Glomerular endothelial cell (primary cell): ENCODE data around the gene MBD3L3. TPM values are rescaled to one million over a fixed set of nuclear protein-coding genes. Genes with fewer than 3 reads are reported as not detected.
"Not testable (repeated sequence)": the region's sequence is repeated elsewhere in the genome, so short reads cannot be mapped to it uniquely, and the experiment has no call there.

ENCODE experiments used
- DNase-seq: peaks from one replicate; pipeline ENCODE4 v3.0.0-alpha.2; 2011; ENCODE audit warnings: low read depth, low spot score; ENCODE audit errors: extremely low read depth
- total RNA-seq: library from RNA; depleted of rRNA; stranded (reverse); fragments of >200 nt; gene quantifications from 2 replicates; pipeline ENCODE4 v1.2.3, GENCODE V29; 2015

The MBD3L3 gene
- total RNA-seq, 1 donor from 2014 or later, result not detected

DNA sequence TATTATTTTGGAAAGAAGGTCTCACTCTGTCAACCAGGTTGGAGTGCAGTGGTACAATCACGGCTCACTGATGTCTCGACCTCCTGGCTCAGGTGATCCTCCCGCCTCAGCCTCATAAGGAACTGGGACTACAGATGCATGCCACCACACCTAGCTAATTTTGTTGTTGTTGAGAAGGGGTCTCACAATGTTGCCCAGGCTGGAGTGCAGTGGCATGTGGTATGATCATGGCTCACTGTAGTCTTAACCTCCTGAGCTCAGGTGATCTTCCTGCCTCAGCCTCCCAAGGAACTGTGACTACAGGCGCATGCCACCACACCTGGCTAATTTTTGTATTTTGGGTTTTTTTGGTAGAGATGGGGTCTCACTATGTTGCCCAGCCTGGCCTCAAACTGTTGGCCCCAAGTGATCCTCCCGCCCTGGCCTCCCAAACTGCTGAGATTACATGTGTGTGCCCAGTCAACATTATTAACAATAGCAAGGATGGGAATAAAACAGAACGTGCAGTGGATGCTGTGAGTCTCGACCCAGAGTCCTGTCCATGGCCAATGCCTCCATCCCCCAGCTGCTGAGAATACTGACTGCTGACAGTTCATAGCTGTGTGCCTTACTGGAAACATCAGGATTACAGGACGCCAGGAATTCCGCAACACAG, 5.4 kb upstream of the MBD3L3 start:
- no peak for DNase-seq

DNA sequence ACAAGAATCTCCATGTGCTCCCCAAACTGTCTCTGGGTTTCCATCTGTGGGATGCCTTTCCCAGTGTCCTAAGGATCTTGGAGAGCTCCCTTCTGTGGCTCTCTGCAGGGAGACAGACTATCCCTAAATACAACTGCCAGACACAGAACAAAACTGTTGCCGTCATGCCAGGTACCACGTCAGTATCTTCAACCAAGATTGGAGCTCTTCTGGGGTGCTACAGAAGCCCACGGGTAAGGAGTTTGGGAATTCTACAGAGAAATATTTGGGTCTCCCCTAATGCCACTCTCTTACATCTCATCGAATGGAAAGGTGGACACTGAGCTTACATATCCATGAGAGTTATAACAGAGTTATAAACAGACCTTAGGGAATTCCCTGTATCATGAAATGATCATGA, 4.9 kb upstream of the MBD3L3 start:
- DNase-seq, result no peak

DNA sequence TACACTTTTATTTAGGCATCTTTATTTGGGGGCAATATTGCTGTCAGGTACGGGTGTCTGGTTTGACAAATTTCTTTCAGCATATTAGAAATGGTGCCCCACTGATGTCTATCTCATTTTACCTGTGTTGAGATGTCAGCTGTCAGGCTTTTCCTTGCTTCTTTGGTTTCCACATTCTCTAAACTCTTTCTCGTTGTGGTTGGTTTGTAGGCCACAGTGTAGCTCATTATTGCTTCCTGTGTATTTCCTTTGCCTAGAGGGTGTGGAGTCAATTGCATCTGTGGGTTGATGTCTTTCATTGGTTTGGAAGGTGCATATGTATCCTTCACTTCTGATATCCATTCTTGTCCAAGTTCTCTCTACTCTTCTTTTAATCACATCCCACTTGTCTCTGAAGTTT, 1.5 kb upstream of the MBD3L3 start:
- DNase-seq, result not testable (repeated sequence)

DNA sequence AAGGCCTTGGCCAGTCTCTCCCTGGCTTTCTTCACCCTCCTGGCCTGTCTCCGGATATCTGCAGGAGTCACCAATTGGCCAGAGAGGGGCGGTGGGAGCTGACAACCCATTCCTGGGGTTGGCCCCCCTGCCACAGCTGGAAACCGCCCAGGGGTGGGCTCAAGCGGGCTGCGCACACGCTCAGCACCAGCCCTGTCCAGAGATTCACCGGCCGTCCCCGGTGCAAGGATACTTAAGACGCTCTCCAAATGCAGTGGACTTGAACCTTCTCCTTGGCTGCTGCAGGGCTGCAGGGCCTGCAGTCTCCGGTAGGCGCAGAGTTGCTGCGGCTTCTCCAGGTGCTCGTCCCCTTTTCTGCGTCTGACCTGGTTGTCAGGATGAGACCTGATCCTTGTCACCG, 2.1 kb downstream of the MBD3L3 start:
- DNase-seq, result not testable (repeated sequence)

DNA sequence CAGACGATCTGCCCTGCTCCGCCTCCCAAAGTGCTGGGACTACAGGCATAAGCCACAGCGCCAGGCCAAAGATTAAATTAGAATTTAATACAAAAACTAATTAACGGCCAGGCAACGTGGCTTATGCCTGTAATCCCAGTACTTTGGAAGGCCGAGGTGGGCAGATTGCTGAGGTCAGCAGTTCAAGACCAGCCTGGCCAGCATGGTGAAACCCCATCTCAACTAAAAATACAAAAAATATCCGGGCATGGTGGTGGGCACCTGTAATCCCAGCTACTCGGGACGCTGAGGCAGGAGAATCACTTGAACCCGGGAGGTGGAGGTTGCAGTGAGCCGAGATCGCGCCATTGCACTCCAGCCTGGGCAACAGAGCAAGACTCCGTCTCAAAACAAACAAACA, 2.8 kb downstream of the MBD3L3 start:
- DNase-seq, result not testable (repeated sequence)

DNA sequence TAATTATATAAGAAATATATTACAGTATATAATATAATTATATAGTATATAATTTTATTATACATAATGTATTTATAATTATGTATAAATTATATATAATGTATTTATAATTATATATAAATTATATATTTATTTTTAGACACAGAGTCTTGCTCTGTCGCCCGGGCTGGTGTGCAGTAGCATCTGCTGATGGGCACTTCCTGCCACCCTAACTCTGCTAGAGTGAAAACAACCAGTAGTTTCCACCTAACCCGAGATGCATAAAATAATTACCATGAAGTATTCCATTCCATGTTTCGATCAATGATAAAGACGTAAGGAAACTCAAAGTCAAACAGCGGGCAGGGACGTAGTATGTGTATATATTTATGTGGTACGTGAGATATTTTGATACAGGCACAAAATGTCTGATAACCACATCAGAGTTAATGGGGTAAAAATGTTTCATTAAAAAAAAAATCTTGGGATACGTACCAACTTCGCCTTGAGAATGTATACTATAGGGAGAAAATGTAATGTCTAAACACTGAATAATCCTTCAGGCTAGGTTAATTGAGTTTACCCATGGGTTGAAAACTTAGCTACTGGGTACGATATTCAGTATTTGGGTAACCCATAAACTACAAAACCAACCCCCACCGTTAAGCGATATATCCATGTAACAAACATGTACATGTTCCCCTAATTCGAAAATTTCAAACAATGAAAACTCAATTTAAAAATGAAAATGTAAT, 3.7 kb downstream of the MBD3L3 start:
- DNase-seq, result not testable (repeated sequence)

DNA sequence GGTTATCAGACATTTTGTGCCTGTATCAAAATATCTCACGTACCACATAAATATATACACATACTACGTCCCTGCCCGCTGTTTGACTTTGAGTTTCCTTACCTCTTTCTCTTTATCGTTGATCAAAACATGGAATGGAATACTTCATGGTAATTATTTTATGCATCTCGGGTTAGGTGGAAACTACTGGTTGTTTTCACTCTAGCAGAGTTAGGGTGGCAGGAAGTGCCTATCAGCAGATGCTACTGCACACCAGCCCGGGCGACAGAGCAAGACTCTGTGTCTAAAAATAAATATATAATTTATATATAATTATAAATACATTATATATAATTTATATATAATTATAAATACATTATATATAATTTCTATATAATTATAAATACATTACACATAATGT, 5.6 kb downstream of the MBD3L3 start:
- not testable (repeated sequence) for DNase-seq

DNA sequence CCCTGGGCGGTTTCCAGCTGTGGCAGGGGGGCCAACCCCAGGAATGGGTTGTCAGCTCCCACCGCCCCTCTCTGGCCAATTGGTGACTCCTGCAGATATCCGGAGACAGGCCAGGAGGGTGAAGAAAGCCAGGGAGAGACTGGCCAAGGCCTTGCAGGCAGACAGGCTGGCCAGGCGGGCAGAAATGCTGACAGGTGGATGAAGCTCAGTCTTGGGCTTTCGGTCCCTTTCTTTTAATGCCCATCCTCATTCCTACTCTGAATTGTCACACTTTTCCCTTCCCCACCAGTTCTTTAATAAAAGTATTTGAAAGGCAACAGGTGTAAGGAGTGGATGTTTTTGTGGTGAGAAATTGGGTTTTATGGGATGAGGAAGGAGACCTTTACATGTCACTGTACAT, 7.1 kb downstream of the MBD3L3 start:
- not testable (repeated sequence) for DNase-seq

DNA sequence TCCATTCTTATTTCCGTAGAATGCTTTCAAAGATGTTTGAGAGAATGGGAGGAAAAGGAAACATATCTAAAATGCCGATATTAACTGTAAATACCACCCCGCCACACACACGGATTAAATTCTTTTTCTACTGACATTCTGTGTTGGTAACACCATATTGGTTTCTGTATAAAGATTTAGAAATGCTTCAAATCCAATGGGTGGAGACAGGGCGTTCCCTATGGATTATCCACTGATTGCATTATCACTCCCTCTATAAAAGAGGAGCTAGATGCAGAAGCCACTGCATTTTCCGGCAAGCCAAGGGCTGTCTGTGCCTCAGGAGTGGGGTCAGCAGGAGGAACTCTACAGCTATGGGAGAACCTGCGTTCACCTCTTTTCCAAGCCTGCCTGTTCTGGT, 9.5 kb downstream of the MBD3L3 start, which contains the start of gene MBD3L2:
MBD3L2 (plus strand) TSS at position 301 of the 400 bp plus-strand sequence; CDS start at position 354, 53 bp downstream.
- not testable (repeated sequence) for DNase-seq

DNA sequence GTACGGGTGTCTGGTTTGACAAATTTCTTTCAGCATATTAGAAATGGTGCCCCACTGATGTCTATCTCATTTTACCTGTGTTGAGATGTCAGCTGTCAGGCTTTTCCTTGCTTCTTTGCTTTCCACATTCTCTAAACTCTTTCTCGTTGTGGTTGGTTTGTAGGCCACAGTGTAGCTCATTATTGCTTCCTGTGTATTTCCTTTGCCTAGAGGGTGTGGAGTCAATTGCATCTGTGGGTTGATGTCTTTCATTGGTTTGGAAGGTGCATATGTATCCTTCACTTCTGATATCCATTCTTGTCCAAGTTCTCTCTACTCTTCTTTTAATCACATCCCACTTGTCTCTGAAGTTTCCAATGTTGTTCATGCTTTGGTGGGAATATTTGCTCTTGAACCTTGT, 16.9 kb downstream of the MBD3L3 start:
- not testable (repeated sequence) for DNase-seq

DNA sequence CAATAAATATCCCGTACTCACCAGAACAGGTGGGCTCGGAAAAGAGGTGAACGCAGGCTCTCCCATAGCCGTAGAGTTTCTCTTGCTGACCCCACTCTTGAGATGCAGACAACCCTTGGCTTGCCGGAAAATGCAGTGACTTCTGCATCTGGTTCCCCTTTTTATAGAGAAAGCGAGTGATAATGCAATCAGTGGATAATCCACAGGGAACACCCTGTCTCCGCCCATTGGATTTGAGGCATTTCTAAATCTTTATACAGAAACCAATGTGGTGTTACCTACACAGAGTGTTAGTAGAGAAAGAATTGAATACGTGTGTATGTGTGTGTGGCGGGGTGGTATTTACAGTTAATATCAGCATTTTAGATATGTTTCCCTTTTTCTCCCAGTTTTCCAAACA, 18.4 kb downstream of the MBD3L3 start, which contains the start of gene MBD3L4:
MBD3L4 (minus strand) TSS at position 101 of the 400 bp plus-strand sequence; CDS start at position 66, 35 bp downstream.
- not testable (repeated sequence) for DNase-seq

DNA sequence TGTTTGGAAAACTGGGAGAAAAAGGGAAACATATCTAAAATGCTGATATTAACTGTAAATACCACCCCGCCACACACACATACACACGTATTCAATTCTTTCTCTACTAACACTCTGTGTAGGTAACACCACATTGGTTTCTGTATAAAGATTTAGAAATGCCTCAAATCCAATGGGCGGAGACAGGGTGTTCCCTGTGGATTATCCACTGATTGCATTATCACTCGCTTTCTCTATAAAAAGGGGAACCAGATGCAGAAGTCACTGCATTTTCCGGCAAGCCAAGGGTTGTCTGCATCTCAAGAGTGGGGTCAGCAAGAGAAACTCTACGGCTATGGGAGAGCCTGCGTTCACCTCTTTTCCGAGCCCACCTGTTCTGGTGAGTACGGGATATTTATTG, 28.2 kb downstream of the MBD3L3 start, which contains the start of gene MBD3L5:
MBD3L5 (plus strand) TSS at position 301 of the 400 bp plus-strand sequence; CDS start at position 335, 34 bp downstream.
- not testable (repeated sequence) for DNase-seq

DNA sequence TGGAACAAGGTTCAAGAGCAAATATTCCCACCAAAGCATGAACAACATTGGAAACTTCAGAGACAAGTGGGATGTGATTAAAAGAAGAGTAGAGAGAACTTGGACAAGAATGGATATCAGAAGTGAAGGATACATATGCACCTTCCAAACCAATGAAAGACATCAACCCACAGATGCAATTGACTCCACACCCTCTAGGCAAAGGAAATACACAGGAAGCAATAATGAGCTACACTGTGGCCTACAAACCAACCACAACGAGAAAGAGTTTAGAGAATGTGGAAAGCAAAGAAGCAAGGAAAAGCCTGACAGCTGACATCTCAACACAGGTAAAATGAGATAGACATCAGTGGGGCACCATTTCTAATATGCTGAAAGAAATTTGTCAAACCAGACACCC, 29.7 kb downstream of the MBD3L3 start:
- not testable (repeated sequence) for DNase-seq

DNA sequence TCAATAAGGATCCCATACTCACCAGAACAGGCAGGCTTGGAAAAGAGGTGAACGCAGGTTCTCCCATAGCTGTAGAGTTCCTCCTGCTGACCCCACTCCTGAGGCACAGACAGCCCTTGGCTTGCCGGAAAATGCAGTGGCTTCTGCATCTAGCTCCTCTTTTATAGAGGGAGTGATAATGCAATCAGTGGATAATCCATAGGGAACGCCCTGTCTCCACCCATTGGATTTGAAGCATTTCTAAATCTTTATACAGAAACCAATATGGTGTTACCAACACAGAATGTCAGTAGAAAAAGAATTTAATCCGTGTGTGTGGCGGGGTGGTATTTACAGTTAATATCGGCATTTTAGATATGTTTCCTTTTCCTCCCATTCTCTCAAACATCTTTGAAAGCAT, 37.1 kb downstream of the MBD3L3 start, which contains the start of gene MBD3L2B:
MBD3L2B (minus strand) TSS at position 101 of the 400 bp plus-strand sequence; CDS start at position 67, 34 bp downstream.
- not testable (repeated sequence) for DNase-seq

DNA sequence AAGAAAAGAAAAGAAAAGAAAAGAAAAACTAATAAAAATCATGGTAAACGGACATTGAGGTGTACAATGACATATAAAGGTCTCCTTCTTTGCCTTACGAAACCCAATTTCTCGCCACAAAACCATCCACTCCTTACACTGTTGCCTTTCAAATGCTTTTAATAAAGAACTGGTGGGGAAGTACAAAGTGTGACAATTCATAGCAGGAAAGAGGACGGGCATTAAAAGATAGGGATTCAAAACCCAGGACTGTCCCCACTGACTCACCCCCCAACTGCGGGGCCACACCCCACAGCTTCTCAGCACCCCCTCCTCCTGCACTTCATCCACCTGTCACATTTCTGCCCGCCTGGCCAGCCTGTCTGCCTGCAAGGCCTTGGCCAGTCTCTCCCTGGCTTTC, 39.6 kb downstream of the MBD3L3 start:
- no peak for DNase-seq

DNA sequence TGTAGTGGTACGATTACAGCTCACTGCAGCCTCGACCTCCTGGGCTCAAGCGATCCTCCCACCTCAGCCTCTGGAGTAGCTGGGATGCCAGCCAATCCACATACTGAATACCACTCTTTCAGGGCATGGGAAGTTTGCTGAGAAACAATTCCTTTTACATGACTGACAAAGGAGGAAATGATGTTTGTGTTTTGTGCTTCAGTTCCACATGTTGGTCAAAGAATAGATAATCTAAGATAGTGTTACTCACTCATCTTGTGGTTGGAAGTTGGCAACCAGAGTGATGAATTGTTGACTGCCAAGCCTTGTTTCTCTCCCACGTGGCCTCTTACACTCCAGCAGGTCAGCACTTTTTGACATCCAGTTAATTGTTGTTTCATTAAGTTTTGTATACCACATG, 44.8 kb downstream of the MBD3L3 start:
- DNase-seq, result no peak

DNA sequence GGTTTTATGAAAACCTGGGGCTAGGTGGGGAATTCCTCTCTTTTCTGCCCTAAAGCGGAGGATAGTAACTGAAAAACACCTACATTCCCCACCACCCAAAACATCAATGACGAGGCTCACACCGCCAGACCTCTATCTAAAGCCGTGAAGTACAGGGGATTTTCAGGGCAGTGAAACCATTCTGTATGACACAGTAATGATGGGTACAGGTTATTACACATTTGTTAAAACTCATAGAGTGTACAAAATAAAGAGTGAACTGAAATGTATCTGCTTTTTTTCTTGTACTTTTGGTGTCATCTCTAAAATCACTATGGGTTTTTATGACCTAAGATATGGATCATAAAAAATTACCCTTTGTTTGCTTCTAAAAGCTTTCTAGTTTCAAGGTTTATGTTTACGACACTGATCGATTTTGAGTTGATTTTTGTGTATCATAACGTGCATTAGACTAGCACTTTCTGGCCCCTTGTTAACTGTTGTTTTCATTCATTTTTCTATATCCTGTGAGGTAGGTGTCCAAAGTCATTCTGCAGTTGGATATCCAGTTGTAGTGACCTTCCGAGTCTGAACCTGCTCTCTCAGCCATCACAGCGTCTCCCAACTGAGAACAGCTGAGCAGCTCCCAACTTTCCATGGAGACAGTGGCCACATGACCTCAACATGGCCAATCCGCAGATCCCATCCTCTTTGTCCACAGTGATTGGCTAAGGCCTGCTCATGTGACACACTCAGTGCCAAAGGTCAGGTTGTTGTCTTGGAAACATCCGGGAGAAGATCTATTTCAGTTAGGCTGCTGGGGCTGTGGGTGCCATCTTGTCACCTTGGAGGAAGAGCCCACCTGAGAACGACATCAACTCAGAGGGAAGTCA, 47.5 kb downstream of the MBD3L3 start:
- no peak for DNase-seq

DNA sequence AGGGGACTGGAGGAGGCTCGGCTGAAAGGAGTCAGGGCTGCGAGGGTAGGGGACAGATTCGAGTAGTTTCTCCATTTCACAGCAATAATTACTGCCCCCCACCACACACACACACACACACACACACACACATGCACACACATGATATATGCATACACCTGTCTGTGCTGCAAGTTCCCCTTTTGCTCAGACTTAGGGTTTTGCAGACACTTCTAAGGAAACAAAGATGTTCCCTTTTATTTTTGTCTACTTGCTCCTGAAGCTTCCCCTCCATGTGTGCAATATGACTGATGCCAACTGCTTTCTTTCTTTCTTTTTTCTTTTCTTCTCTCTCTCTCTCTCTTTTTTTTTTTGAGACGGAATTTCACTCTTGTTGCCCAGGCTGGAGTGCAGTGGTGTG, 50.6 kb downstream of the MBD3L3 start:
- no peak for DNase-seq
